ENCODE results near the gene JUNB. TPM values are rescaled to one million over a fixed set of nuclear protein-coding genes. Genes with fewer than 3 reads are reported as not detected.

JUNB gene
- total RNA-seq, 2 experiments from 2014 or later: 292 to 299 TPM

DNA sequence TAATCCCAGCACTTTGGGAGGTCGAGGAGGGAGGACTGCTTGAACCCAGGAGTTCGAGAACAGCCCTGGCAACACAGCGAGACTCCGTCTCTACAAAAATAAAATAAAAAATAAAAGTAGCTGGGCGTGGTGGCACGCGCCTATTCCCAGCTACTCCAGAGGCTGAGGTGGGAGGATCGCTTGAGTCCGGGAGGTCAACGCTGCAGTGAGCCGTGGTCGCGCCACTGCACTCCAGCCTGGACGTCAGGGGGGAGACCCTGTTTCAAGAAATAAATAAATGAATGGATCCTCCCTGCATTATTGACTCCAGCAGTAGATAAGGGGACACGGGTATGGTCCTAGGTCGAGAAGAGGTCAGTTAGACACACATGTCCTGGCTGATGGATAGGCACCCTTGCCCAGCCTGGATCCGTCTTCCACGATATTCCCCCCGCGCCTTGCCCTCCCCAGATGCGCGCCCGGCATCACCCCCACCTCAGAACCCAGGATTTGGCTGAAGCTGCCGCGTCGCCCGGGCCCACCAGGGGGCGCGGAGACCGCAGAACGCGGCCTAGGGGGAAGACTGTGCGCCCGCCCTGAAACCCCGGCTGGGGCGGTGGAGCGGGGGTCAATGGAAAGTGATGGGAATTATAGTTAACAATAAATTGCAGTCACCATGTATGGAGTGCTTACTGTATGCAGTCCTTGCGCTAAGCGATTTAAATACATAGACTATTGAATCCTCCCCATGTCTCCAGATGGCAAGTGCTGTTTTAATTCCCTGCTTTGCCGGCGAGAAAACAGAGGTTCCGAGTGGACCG lies 13.9 kb upstream of the JUNB start:
- intact Hi-C loops (cut with micrococcal nuclease): loop anchor here (2.0 kb wide), 1 partner anchor 17 kb away; no protein-coding TSS in a partner anchor
- no peaks in the 10 kb centered on the region for H3K9me3 Mint-ChIP-seq

GRCh38 chr19:12778017-12778904 lies 13.0 kb upstream of the JUNB start:
- Mint-ChIP-seq H3K36me3 (ENCODE audit: low read depth) (no peaks in the 10 kb centered on the region), H3K4me3 (peak overlapping the region; percentile 85), H3K27me3 (no peaks in the 10 kb centered on the region), H3K9me3 (no peaks in the 10 kb centered on the region), H3K27ac (peak overlapping the region; percentile 92), H3K4me1 (ENCODE audit: low read depth) (peaks cover 45% of the 10 kb centered on the region)
- ChIA-PET CTCF (interaction anchor here (1.0 to 9.2 kb wide), 17 partner anchors 8 to 389 kb away, joined by 3 to 326 read pairs (median 6); partner anchors contain the start of genes DHPS, JUNB, PRDX2 and RNASEH2A), POLR2A (interaction anchor here (0.8 to 3.5 kb wide), 10 partner anchors 11 to 160 kb away, joined by 3 to 58 read pairs (median 7); partner anchors contain the start of genes CALR, JUNB, PRDX2 and THSD8)
- DNase-seq (peak; percentile 64), ATAC-seq (peak; percentile 1)
- no peak for TF ChIP-seq CTCF (IDR thresholded peaks at IDR 0.05)
- intact Hi-C loops (cut with micrococcal nuclease): loop anchor here (2.0 kb wide), 1 partner anchor 17 kb away; no protein-coding TSS in a partner anchor

More for the DNA sequence above, 13.9 kb upstream of the JUNB start:
- H3K27ac Mint-ChIP-seq: peak overlapping the region; percentile 92
- peaks cover 45% of the 10 kb centered on the region for H3K4me1 Mint-ChIP-seq (ENCODE audit: low read depth)
- no peaks in the 10 kb centered on the region for H3K36me3 Mint-ChIP-seq (ENCODE audit: low read depth)
- ATAC-seq (peak; percentile 32), DNase-seq (peak; percentile 85)
- peak overlapping the region; percentile 85 for H3K4me3 Mint-ChIP-seq
- peak; percentile 99 for TF ChIP-seq CTCF (IDR thresholded peaks at IDR 0.05)
- no peaks in the 10 kb centered on the region for H3K27me3 Mint-ChIP-seq
- POLR2A ChIA-PET: interaction anchor here (0.9 to 3.5 kb wide), 9 partner anchors 8 to 34 kb away, joined by 3 to 58 read pairs (median 7); partner anchors contain the start of genes JUNB, PRDX2 and THSD8
- CTCF ChIA-PET: interaction anchor here (0.6 to 9.2 kb wide), 18 partner anchors 9 to 390 kb away, joined by 3 to 326 read pairs (median 6); partner anchors contain the start of genes DHPS, JUNB, PRDX2 and RNASEH2A

DNA sequence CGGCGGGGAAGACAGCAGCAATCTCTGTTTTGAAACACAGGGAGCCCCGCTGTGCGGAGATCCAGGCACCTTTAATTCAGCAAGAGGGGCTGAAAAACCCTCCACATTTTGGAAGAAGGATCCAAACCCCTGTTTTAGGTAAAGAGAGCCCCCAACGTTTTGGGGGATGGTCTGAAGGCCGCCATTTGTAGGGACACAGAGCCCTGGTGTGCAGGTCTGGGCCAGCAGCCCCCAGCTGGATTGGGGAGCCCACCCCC lies 12.5 kb upstream of the JUNB start:
- no peak for DNase-seq
- ChIA-PET CTCF (interaction anchor here (1.0 to 9.2 kb wide), 8 partner anchors 9 to 68 kb away, joined by 3 to 326 read pairs (median 13); partner anchors contain the start of genes JUNB, PRDX2 and THSD8), POLR2A (interaction anchor here (0.8 to 3.5 kb wide), 9 partner anchors 10 to 159 kb away, joined by 3 to 58 read pairs (median 7); partner anchors contain the start of genes CALR, JUNB, PRDX2 and THSD8)
- Mint-ChIP-seq H3K4me3 (peak overlapping the region; percentile 85), H3K9me3 (no peaks in the 10 kb centered on the region), H3K36me3 (ENCODE audit: low read depth) (no peaks in the 10 kb centered on the region), H3K27ac (peak overlapping the region; percentile 92), H3K27me3 (no peaks in the 10 kb centered on the region), H3K4me1 (ENCODE audit: low read depth) (peaks cover 39% of the 10 kb centered on the region)
- no peak for TF ChIP-seq CTCF (IDR thresholded peaks at IDR 0.05)
- no peak for ATAC-seq
- intact Hi-C loops (cut with micrococcal nuclease): loop anchor here (2.0 kb wide), 1 partner anchor 16 kb away; no protein-coding TSS in a partner anchor

GRCh38 chr19:12779162-12779993 lies 11.9 kb upstream of the JUNB start:
- TF ChIP-seq CTCF (IDR thresholded peaks at IDR 0.05): no peak
- H3K27ac Mint-ChIP-seq: peak overlapping the region; percentile 87
- CTCF ChIA-PET: interaction anchor here (1.4 to 9.2 kb wide), 6 partner anchors 9 to 67 kb away, joined by 6 to 326 read pairs (median 18); partner anchors contain the start of genes JUNB, PRDX2 and THSD8
- no peaks in the 10 kb centered on the region for H3K27me3 Mint-ChIP-seq
- POLR2A ChIA-PET: interaction anchor here (0.8 to 3.5 kb wide), 5 partner anchors 9 to 20 kb away, joined by 3 to 58 read pairs (median 7); partner anchors contain the start of gene JUNB
- DNase-seq (peak; percentile 54), ATAC-seq (no peak)
- intact Hi-C loops (cut with micrococcal nuclease): loop anchor here (2.0 kb wide), 1 partner anchor 15 kb away; no protein-coding TSS in a partner anchor
- H3K9me3 Mint-ChIP-seq: no peaks in the 10 kb centered on the region
- peak overlapping the region; percentile 85 for H3K4me3 Mint-ChIP-seq
- H3K4me1 Mint-ChIP-seq (ENCODE audit: low read depth): peaks cover 38% of the 10 kb centered on the region
- no peaks in the 10 kb centered on the region for H3K36me3 Mint-ChIP-seq (ENCODE audit: low read depth)
